ENCODE results near the gene ME3.

Gene ME3

GRCh38 chr11:86704710-86705109 lies 32.3 kb upstream of the ME3 start:
- Histone ChIP-seq H3K27me3 (ENCODE audit: insufficient read depth, low read depth) (no peaks in the 10 kb centered on the region), H3K4me1 (ENCODE audit: low read depth, poor library complexity, severe bottlenecking) (no peaks in the 10 kb centered on the region), H3K4me3 (IDR thresholded peaks at IDR 0.05; ENCODE audit: insufficient read depth, low read depth, low read length) (no peak overlapping the region), H3K9ac (no peak overlapping the region), H3K27ac (no peak overlapping the region), H3K4me2 (no peak overlapping the region), H3K36me3 (ENCODE audit: insufficient read depth) (no peaks in the 10 kb centered on the region), H4K20me1 (ENCODE audit: insufficient read depth) (no peaks in the 10 kb centered on the region), H3K79me2 (ENCODE audit: insufficient read depth, low read depth) (no peaks in the 10 kb centered on the region), H2AFZ (ENCODE audit: low read depth) (no peak overlapping the region)
- no peak for TF ChIP-seq CTCF (conservative IDR thresholded peaks at IDR 0.05; ENCODE audit: low read depth, low read length)

GRCh38 chr11:86703987-86704386 lies 31.6 kb upstream of the ME3 start:
- Histone ChIP-seq H3K4me1 (ENCODE audit: low read depth, poor library complexity, severe bottlenecking) (no peaks in the 10 kb centered on the region), H3K79me2 (ENCODE audit: insufficient read depth, low read depth) (no peaks in the 10 kb centered on the region), H3K27me3 (ENCODE audit: insufficient read depth, low read depth) (no peaks in the 10 kb centered on the region), H3K4me3 (IDR thresholded peaks at IDR 0.05; ENCODE audit: insufficient read depth, low read depth, low read length) (no peak overlapping the region), H3K27ac (no peak overlapping the region), H2AFZ (ENCODE audit: low read depth) (no peak overlapping the region), H3K36me3 (ENCODE audit: insufficient read depth) (no peaks in the 10 kb centered on the region), H3K4me2 (no peak overlapping the region), H4K20me1 (ENCODE audit: insufficient read depth) (no peaks in the 10 kb centered on the region), H3K9ac (no peak overlapping the region)
- no peak for TF ChIP-seq CTCF (conservative IDR thresholded peaks at IDR 0.05; ENCODE audit: low read depth, low read length)

GRCh38 chr11:86702220-86702983 lies 30.0 kb upstream of the ME3 start:
- no peaks in the 10 kb centered on the region for H3K79me2 ChIP-seq (ENCODE audit: insufficient read depth, low read depth)
- no peaks in the 10 kb centered on the region for H3K36me3 ChIP-seq (ENCODE audit: insufficient read depth)
- no peaks in the 10 kb centered on the region for H3K4me1 ChIP-seq (ENCODE audit: low read depth, poor library complexity, severe bottlenecking)
- H4K20me1 ChIP-seq (ENCODE audit: insufficient read depth), result no peaks in the 10 kb centered on the region
- H3K4me2 ChIP-seq, result no peak overlapping the region
- no peak overlapping the region for H2AFZ ChIP-seq (ENCODE audit: low read depth)
- H3K4me3 ChIP-seq (IDR thresholded peaks at IDR 0.05; ENCODE audit: insufficient read depth, low read depth, low read length), result no peak overlapping the region
- no peak overlapping the region for H3K9ac ChIP-seq
- no peak overlapping the region for H3K27ac ChIP-seq
- no peak for TF ChIP-seq CTCF (conservative IDR thresholded peaks at IDR 0.05; ENCODE audit: low read depth, low read length)
- H3K27me3 ChIP-seq (ENCODE audit: insufficient read depth, low read depth), result no peaks in the 10 kb centered on the region

GRCh38 chr11:86699040-86699791 lies 26.8 kb upstream of the ME3 start:
- Histone ChIP-seq H4K20me1 (ENCODE audit: insufficient read depth) (no peaks in the 10 kb centered on the region), H3K4me2 (no peak overlapping the region), H3K36me3 (ENCODE audit: insufficient read depth) (no peaks in the 10 kb centered on the region), H2AFZ (ENCODE audit: low read depth) (no peak overlapping the region), H3K27me3 (ENCODE audit: insufficient read depth, low read depth) (no peaks in the 10 kb centered on the region), H3K9ac (no peak overlapping the region), H3K4me3 (IDR thresholded peaks at IDR 0.05; ENCODE audit: insufficient read depth, low read depth, low read length) (no peak overlapping the region), H3K4me1 (ENCODE audit: low read depth, poor library complexity, severe bottlenecking) (no peaks in the 10 kb centered on the region), H3K27ac (no peak overlapping the region), H3K79me2 (ENCODE audit: insufficient read depth, low read depth) (no peaks in the 10 kb centered on the region)
- no peak for TF ChIP-seq CTCF (conservative IDR thresholded peaks at IDR 0.05; ENCODE audit: low read depth, low read length)
